NCI-H146 treated with DMSO at 0.1 percent for 48 hours (cell line): ENCODE data around the gene GFPT2.

ENCODE experiments used
- DNase-seq: peaks from one replicate; lab custom pipeline; 2025; ENCODE audit not compliant: unreplicated experiment; lab: John Stamatoyannopoulos, UW

The GFPT2 gene

DNA sequence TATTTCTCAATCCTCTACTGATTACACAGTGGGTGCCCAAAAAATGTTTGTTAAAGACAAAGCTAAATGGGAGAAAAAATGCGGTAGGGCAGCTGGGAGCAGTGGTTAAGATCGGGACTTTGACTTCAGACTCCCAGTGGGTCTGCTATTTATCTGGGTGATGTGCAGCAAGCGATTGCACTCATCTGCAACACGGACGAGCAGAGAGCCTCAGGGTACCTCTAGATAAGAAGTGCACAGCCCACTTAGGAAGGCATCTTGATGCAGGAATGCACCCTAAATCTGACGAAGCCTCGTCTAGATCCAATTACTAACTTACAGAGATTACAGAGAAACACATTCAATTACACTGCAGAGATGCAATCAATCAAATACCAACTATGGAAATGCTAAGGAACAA is 65.3 kb downstream of the GFPT2 start:
- DNase-seq = no peak

- DNase-seq = no peak
Measured at GRCh38 chr5:180287404-180287803, 65.7 kb downstream of the GFPT2 start.

- DNase-seq = no peak
Measured at GRCh38 chr5:180284149-180284548, 69.0 kb downstream of the GFPT2 start.

DNA sequence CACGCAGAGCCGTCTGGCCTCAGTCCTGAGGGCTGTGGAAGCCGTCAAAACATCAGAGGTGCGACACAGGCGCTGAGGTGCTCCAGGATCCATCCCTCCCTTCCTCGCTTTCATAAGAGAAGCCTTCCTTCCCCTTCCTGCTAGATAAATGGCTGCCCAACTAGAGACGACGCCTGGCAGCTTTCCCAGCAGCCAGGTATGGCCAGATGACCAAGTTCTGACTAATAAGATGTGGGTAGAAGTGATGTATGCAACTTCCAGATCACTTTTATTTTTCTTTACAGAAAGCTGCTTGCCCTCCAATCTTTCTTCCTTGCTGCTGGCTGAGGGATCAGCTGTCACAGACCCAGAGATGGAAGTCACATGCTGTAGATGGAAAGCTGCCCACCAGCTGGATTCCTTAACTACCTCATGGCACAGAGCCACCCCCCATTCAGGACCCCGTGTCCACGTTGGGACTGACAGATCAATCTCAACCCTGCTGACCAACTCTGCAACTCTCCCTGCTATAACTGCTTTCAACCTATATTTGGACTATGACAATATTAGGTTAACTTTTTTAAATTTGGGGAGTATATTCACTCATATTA is 70.0 kb downstream of the GFPT2 start:
- no peak for DNase-seq

DNA sequence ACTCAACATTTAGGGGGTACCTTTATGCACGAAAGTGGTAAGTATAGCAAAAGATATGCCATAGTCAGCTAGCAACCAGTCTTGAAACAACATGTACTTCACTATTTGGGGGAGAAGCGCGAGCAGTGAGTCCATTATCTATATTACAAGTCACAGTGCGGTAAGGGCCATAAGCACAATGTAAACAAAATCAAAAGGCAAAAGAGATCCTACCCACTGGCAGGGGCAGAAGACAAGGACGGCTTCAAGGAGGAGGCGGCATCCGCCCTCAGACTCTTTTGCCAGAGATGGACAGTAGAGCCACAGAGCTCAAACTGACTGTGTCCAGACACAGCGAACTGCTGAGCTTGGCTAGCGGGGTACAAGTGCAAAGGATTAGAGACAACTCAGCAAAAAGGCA is 70.9 kb downstream of the GFPT2 start:
- DNase-seq = no peak

- peak; percentile 86 for DNase-seq
Measured at GRCh38 chr5:180281706-180282105, 71.4 kb downstream of the GFPT2 start.

GRCh38 chr5:180274695-180275094 is 78.4 kb downstream of the GFPT2 start:
- no peak for DNase-seq

DNA sequence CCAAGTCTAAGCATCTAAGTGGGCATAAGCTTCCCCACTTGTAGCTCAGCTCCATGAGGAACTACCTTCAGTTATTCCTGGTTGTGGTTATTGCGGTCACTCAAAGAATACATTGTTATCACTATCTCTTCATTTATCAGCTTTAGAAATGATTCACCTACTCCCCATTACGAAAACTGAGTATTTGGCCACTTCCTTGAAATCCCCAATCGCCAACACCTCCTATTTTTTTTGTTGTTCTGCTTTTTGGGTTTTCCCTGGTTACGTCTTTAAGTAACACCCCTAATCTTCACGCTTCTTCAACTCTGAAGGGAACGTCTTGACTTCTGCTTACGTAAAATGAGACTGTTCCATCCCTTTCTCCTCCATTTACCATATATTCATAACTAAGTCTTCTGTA is 81.9 kb downstream of the GFPT2 start:
- DNase-seq = no peak

DNA sequence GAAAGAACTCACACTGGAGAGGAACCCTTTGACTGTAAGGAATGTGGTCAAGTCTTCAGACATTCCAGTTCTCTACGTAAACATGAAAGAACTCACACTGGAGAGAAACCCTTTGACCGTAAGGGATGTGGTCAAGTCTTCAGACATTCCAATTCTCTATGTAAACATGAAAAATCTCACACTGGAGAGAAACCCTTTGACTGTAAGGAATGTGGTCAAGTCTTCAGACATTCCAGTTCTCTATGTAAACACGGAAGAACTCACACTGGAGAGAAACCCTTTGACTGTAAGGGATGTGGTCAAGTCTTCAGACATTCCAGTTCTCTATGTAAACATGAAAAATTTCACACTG is 93.9 kb downstream of the GFPT2 start:
- DNase-seq = no peak

GRCh38 chr5:180253036-180253824 is 99.9 kb downstream of the GFPT2 start:
- no peak for DNase-seq

DNA sequence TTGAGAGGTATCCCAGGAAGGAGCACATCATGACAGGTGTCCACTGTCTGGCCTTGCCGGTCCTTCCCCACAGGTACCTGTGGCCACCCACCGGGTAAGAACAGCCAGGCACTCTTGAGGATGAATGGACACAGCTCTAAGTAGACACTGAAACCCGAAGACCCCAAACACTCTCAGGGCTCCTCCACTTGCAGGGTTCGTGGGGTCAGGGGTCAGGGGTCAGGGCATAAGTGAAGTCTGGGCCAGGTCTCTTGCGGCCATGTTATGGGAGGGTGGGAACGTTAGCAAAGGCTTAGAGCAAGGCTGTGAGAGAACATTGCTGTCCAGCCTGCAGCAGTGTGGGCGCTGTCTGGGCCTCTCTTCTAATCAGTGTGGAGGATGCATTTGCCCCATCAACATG is 101.2 kb downstream of the GFPT2 start:
- DNase-seq = no peak

GRCh38 chr5:180251141-180251540 is 102.0 kb downstream of the GFPT2 start:
- DNase-seq = no peak
